GM19238 (cell line): ENCODE measurements around the gene HSBP1L1.

ENCODE experiments used
- DNase-seq: peaks from one replicate; pipeline ENCODE4 v3.0.0; 2011; ENCODE audit warnings: low spot score; ENCODE audit not compliant: insufficient read length

The HSBP1L1 gene

DNA sequence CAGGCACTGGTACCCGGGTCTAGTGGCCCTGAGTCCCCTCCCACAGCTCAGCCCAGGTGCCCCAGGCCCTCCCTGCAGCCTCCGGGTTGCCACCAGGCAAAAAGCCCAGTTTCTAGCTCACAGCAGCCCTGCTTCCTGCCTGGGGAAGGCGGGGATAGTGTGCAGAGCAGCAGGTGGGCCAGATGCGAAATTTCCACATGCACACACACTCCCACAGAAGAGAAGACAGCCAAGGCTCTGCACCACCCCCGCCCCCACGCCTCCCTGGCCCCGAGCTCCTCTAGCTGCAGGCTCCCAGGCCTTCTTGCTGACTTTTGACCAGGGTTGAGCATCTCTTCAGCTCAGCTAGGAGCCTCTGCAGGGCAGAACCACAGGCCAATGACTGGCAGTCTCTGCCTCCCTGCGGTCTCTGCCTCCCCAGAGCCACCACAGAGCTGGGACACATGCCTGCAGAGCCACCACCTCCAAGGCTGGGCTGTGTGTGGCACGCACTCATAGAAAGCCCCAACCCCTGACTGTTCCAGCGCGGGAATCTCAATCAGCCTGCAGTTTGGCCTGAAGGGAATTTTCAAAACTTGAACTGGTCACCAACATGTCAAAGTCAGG lies 20.2 kb upstream of the HSBP1L1 start:
- DNase-seq = no peak

DNA sequence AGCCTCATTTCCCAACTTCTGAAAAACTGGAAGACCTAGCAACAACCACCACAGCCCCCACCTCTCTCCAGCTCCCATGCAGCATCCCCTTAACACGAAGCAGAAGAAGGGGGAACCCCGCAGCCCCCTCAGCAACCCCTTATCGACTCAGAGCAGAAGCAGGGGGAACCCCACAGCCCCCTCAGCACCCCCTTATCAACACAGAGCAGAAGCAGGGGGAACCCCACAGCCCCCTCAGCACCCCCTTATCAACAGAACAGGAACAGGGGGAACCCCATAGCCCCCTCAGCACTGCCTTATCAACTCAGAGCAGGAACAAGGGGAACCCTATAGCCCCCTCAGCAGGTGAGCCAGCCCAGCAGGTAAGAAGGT lies 19.7 kb upstream of the HSBP1L1 start:
- DNase-seq = no peak

DNA sequence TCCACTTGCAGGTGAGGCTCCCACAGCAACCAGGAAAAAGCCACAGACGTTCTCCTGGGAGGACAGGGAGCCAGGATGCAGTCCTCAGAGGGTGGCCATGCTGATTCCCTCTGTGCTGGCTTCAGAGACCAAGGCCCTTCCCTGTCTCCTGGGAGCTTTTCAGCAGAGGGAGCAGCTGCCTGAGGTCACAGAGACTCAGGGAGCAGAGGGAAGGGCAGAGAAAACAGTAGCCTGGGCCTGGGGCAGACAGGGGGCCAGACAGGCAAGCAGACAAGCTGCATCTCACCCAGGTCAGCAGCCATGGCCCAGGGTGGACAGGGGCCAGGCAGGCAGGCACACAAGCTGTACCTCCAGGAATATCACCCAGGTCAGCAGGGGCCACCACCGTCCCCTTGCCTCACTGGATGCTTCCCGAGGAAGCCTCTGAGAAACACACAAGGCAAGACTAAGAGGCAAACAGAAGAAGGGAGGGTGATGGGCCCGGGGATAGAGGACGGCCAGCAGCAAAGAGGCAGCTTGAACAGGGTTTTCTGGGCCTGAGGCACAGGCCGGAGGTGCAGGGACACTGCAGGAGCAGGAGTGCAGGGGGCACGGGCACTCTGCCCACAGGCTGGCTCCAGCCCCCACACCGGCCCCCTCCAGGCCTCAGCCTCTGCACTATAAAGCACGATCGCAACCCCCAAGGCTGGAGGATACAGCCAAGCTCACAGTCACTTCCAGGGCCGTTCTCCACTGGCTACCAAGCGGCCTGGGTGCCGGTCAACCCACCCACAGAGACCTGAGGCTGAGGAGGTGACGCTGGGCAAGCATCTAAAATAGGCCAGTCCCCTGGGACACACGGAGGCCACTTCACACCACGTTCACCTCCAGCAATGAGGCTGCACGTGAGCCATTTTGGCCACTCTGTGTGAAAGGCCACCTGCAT lies 19.1 kb upstream of the HSBP1L1 start:
- DNase-seq = no peak

DNA sequence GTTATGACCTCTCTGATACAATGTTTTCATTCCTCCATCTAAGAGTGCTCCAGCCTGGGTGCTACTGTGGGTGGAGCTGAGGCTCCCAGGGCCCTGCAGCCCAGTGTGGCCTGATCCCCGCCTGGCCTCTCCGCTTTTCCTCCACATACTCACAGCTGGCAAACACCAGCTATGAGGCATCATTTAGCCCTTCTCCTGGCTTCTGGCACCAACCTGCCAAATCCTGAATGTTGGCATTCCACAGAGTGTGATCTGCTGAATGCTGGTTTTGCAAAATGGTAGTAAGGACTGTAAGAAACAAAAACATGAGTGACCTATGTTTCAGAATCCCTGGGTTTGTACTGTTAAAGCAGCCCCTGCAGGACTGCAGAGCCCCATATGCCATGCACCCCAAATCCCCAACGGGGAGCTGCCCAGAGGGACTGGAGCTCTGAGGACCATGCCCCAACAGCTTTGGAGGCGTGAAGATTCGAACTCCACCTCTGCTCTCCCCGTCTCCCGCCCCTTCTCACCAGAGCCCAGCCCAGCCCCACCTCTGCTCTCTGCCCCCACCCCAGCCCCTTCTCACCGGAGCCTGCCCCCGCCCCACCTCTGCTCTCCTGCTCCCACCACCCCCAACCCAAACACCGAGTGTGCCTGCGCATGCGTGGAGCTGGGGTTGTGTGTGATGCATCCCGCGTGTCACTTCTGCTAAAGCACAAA lies 17.2 kb upstream of the HSBP1L1 start:
- DNase-seq = no peak

DNA sequence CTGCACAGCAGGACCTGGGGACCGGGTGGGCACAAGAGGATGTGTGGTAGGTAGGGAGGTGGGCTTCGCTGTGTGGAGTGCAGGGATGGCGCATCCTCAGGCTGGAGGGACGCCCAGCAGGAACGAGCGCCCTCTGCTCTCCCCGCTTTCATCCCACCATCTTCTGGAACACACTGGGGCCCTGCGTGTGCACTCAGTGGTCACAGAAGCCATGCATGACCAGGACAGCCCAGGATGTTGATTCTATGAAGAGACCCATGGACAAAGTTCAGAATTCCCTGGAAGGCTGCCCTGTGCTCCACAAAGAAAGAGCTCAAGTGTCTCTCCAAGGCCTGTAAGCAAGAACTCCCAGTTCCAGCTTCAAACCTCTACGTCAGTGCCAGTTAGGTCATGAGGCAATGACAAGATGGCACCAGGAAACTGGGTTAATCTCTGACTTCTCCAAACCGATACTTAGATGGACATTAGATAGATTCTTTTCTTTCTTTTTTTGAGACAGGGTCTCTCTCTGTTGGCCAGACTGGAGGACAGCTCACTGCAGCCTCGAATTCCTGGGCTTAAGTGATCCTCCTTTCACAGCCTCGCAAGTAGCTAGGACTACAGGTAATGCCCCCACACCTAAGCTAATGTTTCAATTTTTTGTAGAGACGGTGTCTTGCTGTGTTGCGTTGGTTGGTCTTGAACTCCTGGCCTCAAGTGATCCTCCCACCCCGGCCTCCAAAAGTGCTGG lies 16.4 kb upstream of the HSBP1L1 start:
- DNase-seq = no peak

DNA sequence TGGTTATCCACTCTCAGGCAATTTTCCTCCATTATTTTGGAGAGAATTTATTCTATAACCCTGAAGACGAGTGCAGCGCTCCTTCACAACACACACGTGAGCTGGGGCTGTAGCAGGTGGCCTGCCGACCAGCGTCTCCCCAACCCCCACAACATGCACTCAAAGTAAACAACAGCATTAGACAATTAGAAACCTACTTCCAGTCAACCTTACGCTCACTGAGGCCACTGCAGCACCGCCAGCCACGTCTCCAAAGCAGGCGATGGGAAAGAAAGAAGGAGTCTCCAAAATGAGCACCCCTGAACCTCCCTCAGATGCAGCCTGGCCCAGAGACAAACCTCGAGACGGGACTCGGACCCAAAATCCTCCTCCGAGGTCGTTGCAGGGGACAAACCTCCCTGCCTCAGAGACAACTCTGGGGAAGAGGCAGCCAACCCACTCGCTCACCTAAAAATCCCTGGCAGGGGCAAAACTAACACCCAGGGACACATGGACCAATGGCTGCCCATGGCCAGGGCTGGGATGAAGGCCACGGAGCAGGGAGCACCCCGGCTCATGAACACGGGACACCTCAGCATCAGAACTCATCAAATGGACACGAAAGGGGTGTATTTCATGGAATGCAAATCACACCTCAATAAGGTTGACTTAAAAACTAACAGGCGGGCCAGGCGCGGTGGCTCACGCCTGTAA lies 15.6 kb upstream of the HSBP1L1 start:
- no peak for DNase-seq

DNA sequence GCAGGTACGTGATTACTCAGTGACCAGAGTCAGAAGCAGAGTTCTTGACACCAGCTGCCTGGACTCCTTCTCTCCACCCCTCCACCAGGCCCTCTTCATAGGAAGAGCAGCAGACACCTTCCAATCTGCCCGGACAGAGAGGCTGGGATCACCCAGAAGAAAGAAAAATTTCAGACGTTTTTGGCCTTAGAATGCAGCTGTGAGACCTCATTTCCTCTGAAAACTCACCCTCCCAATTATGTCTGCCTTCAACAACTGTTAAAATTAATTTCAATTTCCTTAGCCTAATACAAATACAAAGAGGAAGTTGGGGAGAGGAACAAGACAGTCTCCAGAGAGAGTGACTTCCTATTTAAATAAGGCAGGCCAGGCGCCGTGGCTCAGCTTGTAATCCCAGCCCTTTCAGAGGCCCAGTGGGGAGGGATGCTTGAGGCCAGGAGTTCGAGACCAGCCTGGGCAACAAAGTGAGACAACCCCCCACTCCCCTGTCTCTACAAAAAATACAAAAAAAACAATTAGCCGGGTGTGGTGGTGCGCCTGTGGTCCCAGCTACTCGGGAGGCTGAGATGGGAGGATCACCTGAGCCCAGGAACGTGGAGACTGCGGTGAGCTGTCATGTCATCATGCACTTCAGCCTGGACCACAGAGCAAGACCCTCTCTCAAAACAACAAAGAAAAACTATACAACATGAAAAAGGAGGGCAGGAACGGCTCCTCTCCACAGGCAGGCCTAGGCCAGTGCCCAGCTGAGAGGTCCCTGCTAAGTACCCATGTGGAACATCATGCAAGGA lies 14.6 kb upstream of the HSBP1L1 start:
- DNase-seq = peak; percentile 35

DNA sequence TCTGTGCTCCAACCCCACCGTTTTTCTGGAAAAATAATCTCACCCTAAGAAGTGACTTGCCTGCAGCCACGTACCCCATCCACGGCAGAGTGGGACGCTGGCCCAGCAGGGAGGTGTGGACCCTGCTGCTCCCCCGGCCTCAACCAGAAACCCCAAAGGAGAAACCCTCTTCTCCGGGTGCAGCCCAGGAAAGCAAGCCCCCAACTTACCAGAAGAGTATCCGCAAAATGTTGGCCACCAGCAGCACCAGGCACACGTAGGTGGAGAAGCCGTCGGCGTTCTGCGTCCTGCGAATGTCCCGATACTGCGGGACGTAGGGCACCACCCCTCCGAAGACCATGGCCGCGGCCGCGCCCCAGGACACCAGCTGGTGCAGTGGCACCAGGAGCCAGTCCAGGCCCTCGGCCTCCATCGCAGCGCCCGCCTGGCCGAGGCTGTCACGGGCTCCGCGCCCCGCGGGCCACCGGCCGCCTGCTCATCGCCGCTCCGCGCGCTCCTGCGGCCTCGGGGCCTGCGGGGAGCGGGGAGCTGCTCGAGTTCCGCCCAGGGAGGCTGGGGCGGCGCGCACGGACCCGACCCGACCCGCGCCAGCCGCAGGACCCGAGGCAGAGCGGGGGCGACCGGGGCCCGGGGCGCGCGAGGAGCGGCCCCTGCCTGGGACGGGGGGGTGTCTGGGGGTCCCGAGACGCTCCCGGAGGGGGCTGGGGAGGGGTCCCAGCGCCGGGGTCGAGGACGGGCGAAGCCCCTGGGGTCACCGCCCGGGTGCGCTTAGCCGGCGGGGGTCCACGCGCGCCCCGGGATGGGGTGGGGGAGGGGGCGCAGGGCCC lies 13.7 kb upstream of the HSBP1L1 start:
- DNase-seq = peak; percentile 37

DNA sequence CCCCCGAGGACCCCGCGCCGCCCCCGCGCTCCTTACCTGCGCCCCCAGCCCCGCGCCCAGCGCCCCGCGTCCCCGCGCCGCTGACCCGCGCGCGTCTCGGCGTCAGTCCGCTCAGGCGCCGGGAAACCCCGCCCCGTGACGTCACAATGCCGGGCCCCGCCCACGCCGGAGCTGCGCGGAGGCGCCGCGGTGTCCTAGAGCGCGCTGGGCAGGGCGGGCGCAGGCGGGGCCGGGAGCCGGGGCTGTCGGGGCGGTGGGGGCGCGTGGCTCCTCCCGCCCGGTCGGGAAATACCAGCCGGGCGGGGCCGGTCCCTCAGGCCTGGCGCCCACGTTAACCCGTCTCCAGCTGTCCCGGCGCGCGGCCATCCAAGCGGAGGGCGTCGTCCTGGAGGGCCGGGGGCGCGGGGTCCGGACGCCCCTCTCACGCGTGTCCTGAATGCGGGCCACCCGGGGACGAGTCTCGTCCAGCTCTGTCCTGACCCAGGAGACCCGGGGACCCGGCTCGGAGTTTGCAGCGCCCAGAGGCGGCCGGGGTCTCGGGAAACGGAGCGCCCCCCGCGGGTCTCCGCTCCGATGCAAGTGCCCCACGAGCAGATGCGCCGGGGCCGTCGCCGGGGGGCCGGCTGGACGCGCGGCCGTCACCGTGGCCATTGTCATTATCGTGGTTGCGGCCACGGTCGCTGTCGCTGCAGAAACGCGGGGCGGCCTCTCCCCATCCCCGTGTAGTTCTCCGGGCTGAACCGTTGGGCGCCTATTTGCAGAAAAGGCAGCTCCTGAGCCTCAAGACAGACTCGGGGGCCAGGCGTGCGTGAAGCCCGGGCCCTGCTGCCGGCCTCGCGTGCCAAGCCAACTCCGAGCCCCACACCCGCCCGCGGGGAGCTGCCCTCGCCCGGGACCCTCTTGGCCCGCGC lies 12.6 kb upstream of the HSBP1L1 start, which contains the start of gene SLC66A2:
TSS of gene SLC66A2 (minus strand) at position 109 of the 911 bp plus-strand sequence. CDS start 727 bp downstream, outside the sequence.
- peak; percentile 89 for DNase-seq

DNA sequence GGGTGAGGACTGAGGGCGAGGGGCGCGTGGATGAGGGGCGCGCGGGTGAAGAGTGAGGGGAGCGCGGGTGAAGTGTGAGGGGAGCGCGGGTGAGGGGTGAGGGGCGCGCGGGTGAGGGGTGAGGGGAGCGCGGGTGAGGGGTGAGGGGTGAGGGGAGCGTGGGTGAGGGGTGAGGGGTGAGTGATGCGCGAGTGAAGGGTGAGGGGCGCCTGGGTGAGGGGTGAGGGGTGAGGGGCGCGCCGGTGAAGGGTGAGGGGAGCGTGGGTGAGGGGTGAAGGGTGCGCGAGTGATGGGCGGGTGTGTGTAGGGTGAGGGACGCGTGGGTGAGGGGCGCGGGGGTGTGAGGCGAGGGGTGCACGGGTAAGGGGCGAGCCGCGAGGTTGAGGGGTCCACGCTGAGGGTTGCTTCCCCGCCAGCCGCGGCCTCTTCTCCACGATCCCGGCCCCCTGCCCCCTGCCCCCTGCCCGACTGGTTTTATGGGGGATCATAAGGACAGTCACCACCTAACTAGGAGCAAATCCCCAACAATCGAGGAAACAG lies 11.9 kb upstream of the HSBP1L1 start:
- DNase-seq = no peak

DNA sequence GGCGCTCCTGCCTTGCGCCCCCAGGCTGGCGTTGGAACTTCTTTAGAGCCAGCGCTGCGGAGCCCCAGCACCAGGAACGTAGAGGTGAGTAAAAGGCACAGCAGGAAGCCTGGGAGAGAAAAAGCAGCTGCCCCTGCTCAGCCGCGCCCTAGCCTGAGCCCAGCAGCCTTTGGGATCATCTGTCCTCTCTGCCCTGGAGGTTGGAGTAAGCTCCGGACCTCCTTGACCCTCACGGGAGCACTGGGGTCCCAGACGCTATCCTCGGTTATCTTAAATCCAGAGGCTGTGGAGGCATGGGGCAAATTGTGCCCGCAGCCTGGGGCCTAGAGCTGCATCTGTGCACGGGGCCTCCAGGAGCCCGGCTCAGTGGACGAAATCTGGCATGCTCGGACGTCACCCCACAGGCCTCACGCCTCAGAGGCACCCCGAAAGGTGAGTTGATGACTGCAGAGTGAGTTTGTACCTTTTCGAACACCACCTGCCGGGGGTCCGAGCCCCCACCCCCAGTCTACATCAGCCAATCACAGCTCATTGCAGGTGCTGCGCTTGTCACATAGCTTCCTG lies 11.4 kb upstream of the HSBP1L1 start:
- no peak for DNase-seq

DNA sequence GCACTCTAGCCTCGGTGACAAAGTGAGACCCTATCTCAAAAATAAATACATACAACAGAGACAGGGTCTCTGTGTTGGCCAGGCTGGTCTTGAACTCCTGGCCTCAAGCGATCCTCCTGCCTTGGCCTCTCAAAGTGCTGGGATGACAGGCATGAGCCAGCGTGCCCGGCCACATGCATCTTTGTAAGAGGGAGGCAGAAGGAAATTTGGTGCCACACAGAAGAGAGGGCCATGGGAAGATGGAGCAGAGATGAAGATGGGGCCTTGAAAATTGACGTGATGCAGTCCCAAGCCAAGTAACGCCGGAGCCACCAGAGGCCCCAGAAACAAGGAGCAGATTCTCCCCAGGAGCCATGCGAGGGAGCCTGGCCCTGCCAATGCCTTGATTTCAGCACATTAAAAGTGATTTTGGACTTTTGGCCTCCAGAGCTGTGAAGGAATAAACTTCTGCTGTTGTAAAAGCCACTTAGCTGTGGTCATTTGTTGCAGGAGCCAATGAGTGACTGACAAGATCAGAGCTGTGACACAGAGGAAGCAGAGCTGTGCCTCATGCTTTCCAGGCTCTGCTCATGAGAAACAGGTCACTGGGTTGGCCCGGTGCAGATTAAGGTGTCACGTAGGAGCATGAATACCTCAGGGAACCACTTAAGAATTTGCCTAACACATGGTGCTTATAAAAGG lies 10.3 kb upstream of the HSBP1L1 start:
- DNase-seq = no peak

DNA sequence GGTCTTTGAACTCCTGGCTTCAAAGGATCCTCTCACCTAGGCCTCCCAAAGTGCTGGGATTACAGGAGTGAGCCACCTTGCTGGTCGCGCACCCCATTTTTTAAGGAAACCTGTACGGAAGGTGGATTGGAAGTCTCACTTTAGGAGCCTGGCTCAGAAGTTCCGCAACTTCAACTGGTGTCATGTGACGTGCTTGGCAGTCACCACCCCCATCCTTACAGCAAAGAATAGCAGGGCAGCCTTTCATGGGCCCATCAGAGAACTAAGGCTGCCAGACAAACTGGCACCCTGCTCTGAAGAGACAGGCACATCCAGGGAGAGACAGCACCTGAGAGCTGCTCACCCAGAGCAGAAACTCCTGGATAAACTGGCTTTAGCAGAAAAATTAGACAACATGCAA lies 9.7 kb upstream of the HSBP1L1 start:
- no peak for DNase-seq

DNA sequence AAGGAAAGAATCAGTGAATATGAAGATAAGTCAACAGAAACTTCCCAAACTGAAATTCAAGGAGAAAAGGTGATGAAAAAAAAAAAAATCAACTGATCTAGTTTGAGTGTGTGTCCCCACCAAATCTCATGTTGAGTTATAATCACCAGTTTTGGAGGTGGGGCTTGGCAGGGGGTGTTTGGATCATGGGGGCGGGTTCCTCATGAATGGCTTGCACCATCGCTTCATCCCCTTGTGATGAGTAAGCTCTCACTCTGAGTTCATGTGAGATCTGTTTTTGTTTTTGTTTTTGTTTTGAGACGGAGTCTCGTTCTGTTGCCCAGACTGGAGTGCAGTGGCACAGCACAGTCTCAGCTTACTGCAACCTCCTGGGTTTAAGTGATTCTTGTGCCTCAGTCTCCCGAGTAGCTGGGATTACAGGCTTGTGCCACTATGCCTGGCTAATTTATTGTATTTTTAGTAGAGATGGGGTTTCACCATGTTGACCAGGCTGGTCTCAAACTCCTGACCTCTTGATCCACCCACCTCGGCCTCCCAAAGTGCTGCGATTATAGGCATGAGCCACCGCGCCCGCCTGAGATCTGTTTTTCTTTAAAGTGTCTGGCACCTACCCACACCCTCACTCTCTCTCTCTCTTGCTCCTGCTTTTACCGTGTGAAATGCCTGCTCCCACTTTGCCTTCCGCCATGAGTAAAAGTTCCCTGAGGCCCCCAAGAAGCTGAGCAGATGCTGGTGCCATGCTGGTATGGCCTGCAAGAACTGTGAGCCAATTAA lies 9.0 kb upstream of the HSBP1L1 start:
- no peak for DNase-seq

DNA sequence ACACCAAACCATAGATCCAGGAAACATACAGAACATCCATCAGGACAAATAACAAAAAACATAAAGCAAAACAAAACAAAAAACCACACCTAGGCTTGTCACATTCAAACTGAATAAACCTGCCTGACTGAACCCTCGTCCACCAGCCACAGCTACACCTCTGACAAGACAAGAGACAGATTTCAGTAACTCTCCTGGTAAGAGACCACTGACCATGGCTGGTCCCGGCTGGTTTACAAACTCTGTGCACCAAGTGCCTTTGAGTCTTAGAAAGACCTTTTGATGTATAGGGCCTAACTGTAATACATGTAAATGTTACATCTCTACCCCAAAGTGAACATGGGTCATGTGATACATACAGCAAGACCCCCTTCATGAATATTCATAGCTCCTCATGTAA lies 8.2 kb upstream of the HSBP1L1 start:
- DNase-seq = no peak

DNA sequence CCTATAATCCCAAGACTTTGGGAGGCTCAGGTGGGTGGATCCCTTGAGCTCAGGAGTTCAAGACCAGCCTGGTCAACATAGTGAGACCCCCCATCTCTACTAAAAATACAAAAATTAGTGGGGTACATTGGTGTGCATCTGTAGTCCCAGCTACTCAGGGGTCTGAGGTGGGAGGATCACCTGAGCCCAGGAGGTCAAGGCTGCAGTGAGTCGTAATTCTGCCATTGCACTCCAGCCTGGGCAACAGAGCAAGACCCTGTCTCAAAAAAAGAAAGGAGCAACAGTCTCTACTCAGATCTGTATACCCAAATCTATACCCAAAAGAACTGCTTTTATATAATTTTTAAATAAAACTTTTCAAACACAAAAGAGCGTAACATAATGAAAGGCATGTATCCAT lies 5.5 kb upstream of the HSBP1L1 start:
- DNase-seq = no peak
